Prostate gland (tissue), 2 donors: ENCODE results near the gene EDEM1. TPM values are rescaled to one million over a fixed set of nuclear protein-coding genes. Genes with fewer than 3 reads are reported as not detected.

Experiments
- DNase-seq: peaks from one replicate; pipeline ENCODE4 v3.0.0-alpha.2; 2019; ENCODE audit warnings: low spot score
- H3K27ac ChIP-seq, 2 donors: fragments of 200-600 bp; sonication (generic); 2 replicates each; pipeline ENCODE4 v1.5.1; 2017 to 2019
- H3K27me3 ChIP-seq: fragments of 200-600 bp; sonication (generic); replicated peaks from 2 replicates; pipeline ENCODE4 v1.5.1; 2019; ENCODE audit not compliant: insufficient read depth
- H3K36me3 ChIP-seq, 2 donors: fragments of 200-600 bp; sonication (generic); 1 replicate in 1 of 2; 2 replicates in 1 of 2; pipeline versions ENCODE4 v1.5.1 to v1.8.1; 2017 to 2019
- H3K4me1 ChIP-seq: fragments of 200-600 bp; sonication (generic); replicated peaks from 2 replicates; pipeline ENCODE4 v1.5.1; 2019
- H3K4me3 ChIP-seq, 2 donors: fragments of 200-600 bp; sonication (generic); 2 replicates each; pipeline ENCODE4 v1.5.1; 2017 to 2019
- H3K9me3 ChIP-seq: fragments of 200-600 bp; sonication (generic); 2 replicates; pipeline ENCODE4 v1.5.1; 2017
- CTCF ChIP-seq, 4 experiments: fragments of 200-600 bp in 2 of 4; fragments of 450-650 bp in 2 of 4; sonication (generic) in 2 of 4; IDR thresholded peaks; 1 replicate in 3 of 4; 2 replicates in 1 of 4; pipeline ENCODE4 v1.5.1; 2016 to 2019; ENCODE audit warnings: antibody characterized with exemption in 4 of 4, mild to moderate bottlenecking in 2 of 4, moderate library complexity in 2 of 4
- POLR2A ChIP-seq: fragments of 450-650 bp; IDR thresholded peaks from one replicate; pipeline ENCODE4 v1.6.1; 2016; ENCODE audit warnings: antibody characterized with exemption, mild to moderate bottlenecking
- POLR2AphosphoS5 ChIP-seq: sonication (generic); formaldehyde crosslinking; IDR thresholded peaks from one replicate; pipeline ENCODE4 v1.6.1; 2017; ENCODE audit warnings: antibody characterized with exemption
- WGBS: methylation state at CpG from one replicate; pipeline ENCODE4 v1.1.5; 2018; 5-methylcytosine and 5-hydroxymethylcytosine counted together
- intact Hi-C: fragments of 100-400 bp; cut with DNase I; formaldehyde crosslinking; loops from one replicate; pipeline ENCODE4 v1.14.2; 2022
- total RNA-seq, 2 donors: library from RNA; depleted of rRNA; stranded (reverse); fragments of >200 nt; gene quantifications; one replicate each; pipeline ENCODE4 v1.1.0, GENCODE V29; 2016

EDEM1 gene
- total RNA-seq, result 10 to 100 TPM; 40.5 to 63.1 TPM

GRCh38 chr3:5187156-5187919 lies at the start of gene EDEM1:
Gene EDEM1, plus strand, starts transcription at chr3:5187707. Its CDS starts 99 bp downstream, at chr3:5187806.
- intact Hi-C loops, result loop anchor here (5.0 kb wide), 1 partner anchor 65 kb away; the partner anchor contains the start of gene ARL8B
- H3K4me1 ChIP-seq, result no peaks in the 10 kb centered on the region

GRCh38 chr3:5138214-5138981 lies 49.1 kb upstream of the EDEM1 start:
- H3K36me3 ChIP-seq, result no peaks in the 10 kb centered on the region
- no peak for DNase-seq
- 33% methylated on average over 5 of the region's 5 CpGs for WGBS
- no peaks in the 10 kb centered on the region for H3K9me3 ChIP-seq
- no peak overlapping the region for H3K27ac ChIP-seq
- no peak overlapping the region for H3K4me3 ChIP-seq
- intact Hi-C loops, result no loop called here
- TF ChIP-seq POLR2A (no peak), POLR2AphosphoS5 (no peak), CTCF (IDR thresholded peaks at IDR 0.05) (no peak)
- H3K4me1 ChIP-seq, result no peaks in the 10 kb centered on the region
- no peaks in the 10 kb centered on the region for H3K27me3 ChIP-seq

More at GRCh38 chr3:5187156-5187919, at the start of gene EDEM1:
- no peaks in the 10 kb centered on the region for H3K27me3 ChIP-seq
- WGBS, result under 1% methylated on average over 57 of the region's 78 CpGs
- peak; percentile 93 for TF ChIP-seq POLR2A
- peak; percentile 54 for TF ChIP-seq POLR2AphosphoS5
- TF ChIP-seq CTCF (IDR thresholded peaks at IDR 0.05), result no peak
- DNase-seq, result peak; percentile 93
- peak within 1 kb of the TSS; percentile 95 to 96 for H3K4me3 ChIP-seq
- no peaks in the 10 kb centered on the region for H3K9me3 ChIP-seq
- peak within 1 kb of the TSS; percentile 90 to 92 for H3K27ac ChIP-seq
- no peaks in the 10 kb centered on the region for H3K36me3 ChIP-seq

GRCh38 chr3:5140230-5140621 lies 47.3 kb upstream of the EDEM1 start:
- Histone ChIP-seq H3K4me3 (no peak overlapping the region), H3K4me1 (no peaks in the 10 kb centered on the region)

GRCh38 chr3:5140839-5141238 lies 46.7 kb upstream of the EDEM1 start:
- Histone ChIP-seq H3K4me3 (no peak overlapping the region), H3K4me1 (no peaks in the 10 kb centered on the region), H3K27me3 (no peaks in the 10 kb centered on the region), H3K27ac (no peak overlapping the region), H3K9me3 (no peaks in the 10 kb centered on the region), H3K36me3 (no peaks in the 10 kb centered on the region)
- intact Hi-C loops, result no loop called here
- no peak for DNase-seq
- 91% methylated on average over 6 of the region's 6 CpGs for WGBS
- no peak for TF ChIP-seq POLR2A
- TF ChIP-seq CTCF (IDR thresholded peaks at IDR 0.05), result no peak
- TF ChIP-seq POLR2AphosphoS5, result no peak

More at GRCh38 chr3:5140230-5140621, 47.3 kb upstream of the EDEM1 start:
- WGBS, result 88% methylated on average over 4 of the region's 4 CpGs
- Histone ChIP-seq H3K36me3 (no peaks in the 10 kb centered on the region), H3K27ac (no peak overlapping the region), H3K27me3 (no peaks in the 10 kb centered on the region), H3K9me3 (no peaks in the 10 kb centered on the region)
- TF ChIP-seq POLR2AphosphoS5 (no peak), POLR2A (no peak), CTCF (IDR thresholded peaks at IDR 0.05) (no peak)
- no peak for DNase-seq
- intact Hi-C loops, result no loop called here
